Measurements from ENCODE around the gene NXPH1.

NXPH1 gene

DNA sequence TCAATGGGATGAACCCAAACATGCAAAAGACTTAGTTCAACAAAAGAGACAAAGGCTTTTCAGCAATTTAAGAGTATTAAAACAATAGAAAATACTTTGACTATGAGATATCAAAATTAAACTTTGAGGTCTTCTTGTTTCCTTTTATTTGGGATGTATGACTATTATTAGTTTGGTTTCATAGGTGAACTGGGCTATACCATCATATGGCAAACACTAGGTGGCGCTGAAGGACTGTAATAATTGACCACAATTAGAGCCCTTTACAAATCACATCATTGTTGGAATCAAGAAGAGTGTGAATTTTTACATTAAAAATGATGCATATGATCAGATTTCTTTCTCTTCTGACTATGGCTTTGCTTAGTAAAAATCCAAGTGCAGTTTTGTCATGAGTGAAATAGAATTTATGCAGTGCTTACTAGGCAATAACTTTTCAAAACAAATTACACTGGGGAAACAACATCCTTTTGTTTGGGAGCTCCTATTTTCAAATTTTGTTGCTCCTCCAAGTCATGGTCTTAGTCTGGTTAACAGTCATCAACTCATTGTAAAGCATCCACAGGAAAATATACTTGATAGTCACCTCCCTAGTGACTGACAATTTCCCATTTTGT is 14.7 kb upstream of the NXPH1 start:
- Histone ChIP-seq H3K9ac (ENCODE audit: low read length) (no peak overlapping the region), H3K4me3 (ENCODE audit: low read length) (no peak overlapping the region), H3K36me3 (ENCODE audit: control insufficient read depth, insufficient read depth, low read length) (no peaks in the 10 kb centered on the region), H3K27me3 (ENCODE audit: control insufficient read depth, insufficient read depth, low read length) (no peaks in the 10 kb centered on the region), H3K4me1 (ENCODE audit: control insufficient read depth, insufficient read depth, low read length) (no peaks in the 10 kb centered on the region), H3K27ac (ENCODE audit: low read depth, low read length) (no peak overlapping the region)

DNA sequence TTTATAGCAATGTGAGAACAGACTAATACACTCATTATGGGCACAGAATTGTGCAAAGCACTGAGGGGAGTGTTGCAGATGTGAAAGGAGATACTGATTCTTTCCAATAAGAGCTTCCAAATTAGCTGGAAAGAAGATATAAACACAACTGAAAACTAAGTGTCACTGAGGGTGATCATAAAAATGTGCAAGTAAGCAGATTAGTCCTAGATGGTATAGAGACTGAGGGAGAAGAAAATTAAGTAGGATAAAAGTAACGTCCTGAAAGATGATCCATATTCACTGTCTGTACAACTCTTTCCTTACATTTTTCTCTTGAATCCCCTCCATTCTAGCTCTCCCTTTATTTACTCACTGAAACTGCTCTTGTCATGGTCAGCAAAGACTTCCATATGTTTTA is 11.2 kb upstream of the NXPH1 start:
- no peak overlapping the region for H3K4me3 ChIP-seq (ENCODE audit: low read length)
- no peaks in the 10 kb centered on the region for H3K4me1 ChIP-seq (ENCODE audit: control insufficient read depth, insufficient read depth, low read length)
- H3K36me3 ChIP-seq (ENCODE audit: control insufficient read depth, insufficient read depth, low read length): no peaks in the 10 kb centered on the region
- H3K9ac ChIP-seq (ENCODE audit: low read length): no peak overlapping the region
- H3K27me3 ChIP-seq (ENCODE audit: control insufficient read depth, insufficient read depth, low read length): no peaks in the 10 kb centered on the region
- no peak overlapping the region for H3K27ac ChIP-seq (ENCODE audit: low read depth, low read length)

GRCh38 chr7:8423057-8423456 is 10.4 kb upstream of the NXPH1 start:
- H3K4me3 ChIP-seq (ENCODE audit: low read length): no peak overlapping the region
- no peaks in the 10 kb centered on the region for H3K27me3 ChIP-seq (ENCODE audit: control insufficient read depth, insufficient read depth, low read length)
- no peak overlapping the region for H3K9ac ChIP-seq (ENCODE audit: low read length)
- H3K4me1 ChIP-seq (ENCODE audit: control insufficient read depth, insufficient read depth, low read length): no peaks in the 10 kb centered on the region
- no peak overlapping the region for H3K27ac ChIP-seq (ENCODE audit: low read depth, low read length)
- H3K36me3 ChIP-seq (ENCODE audit: control insufficient read depth, insufficient read depth, low read length): no peaks in the 10 kb centered on the region

- Histone ChIP-seq H3K27ac (ENCODE audit: low read depth, low read length) (no peak overlapping the region), H3K4me1 (ENCODE audit: control insufficient read depth, insufficient read depth, low read length) (no peaks in the 10 kb centered on the region), H3K27me3 (ENCODE audit: control insufficient read depth, insufficient read depth, low read length) (no peaks in the 10 kb centered on the region), H3K36me3 (ENCODE audit: control insufficient read depth, insufficient read depth, low read length) (no peaks in the 10 kb centered on the region), H3K4me3 (ENCODE audit: low read length) (no peak overlapping the region), H3K9ac (ENCODE audit: low read length) (no peak overlapping the region)
Observed at GRCh38 chr7:8425223-8425622, 8.2 kb upstream of the NXPH1 start.

GRCh38 chr7:8430643-8431042 is 2.8 kb upstream of the NXPH1 start:
- Histone ChIP-seq H3K4me1 (ENCODE audit: control insufficient read depth, insufficient read depth, low read length) (no peaks in the 10 kb centered on the region), H3K27me3 (ENCODE audit: control insufficient read depth, insufficient read depth, low read length) (peaks cover 20% of the 10 kb centered on the region), H3K36me3 (ENCODE audit: control insufficient read depth, insufficient read depth, low read length) (no peaks in the 10 kb centered on the region)

GRCh38 chr7:8434290-8435002 is 1.0 kb downstream of the NXPH1 start:
- no peak overlapping the region for H3K9ac ChIP-seq (ENCODE audit: low read length)
- H3K4me3 ChIP-seq (ENCODE audit: low read length): no peak overlapping the region
- H3K27me3 ChIP-seq (ENCODE audit: control insufficient read depth, insufficient read depth, low read length): peaks cover 30% of the 10 kb centered on the region
- no peak overlapping the region for H3K27ac ChIP-seq (ENCODE audit: low read depth, low read length)
- no peaks in the 10 kb centered on the region for H3K36me3 ChIP-seq (ENCODE audit: control insufficient read depth, insufficient read depth, low read length)
- H3K4me1 ChIP-seq (ENCODE audit: control insufficient read depth, insufficient read depth, low read length): no peaks in the 10 kb centered on the region

More at GRCh38 chr7:8430643-8431042, 2.8 kb upstream of the NXPH1 start:
- Histone ChIP-seq H3K4me3 (ENCODE audit: low read length) (no peak overlapping the region), H3K27ac (ENCODE audit: low read depth, low read length) (no peak overlapping the region), H3K9ac (ENCODE audit: low read length) (no peak overlapping the region)

DNA sequence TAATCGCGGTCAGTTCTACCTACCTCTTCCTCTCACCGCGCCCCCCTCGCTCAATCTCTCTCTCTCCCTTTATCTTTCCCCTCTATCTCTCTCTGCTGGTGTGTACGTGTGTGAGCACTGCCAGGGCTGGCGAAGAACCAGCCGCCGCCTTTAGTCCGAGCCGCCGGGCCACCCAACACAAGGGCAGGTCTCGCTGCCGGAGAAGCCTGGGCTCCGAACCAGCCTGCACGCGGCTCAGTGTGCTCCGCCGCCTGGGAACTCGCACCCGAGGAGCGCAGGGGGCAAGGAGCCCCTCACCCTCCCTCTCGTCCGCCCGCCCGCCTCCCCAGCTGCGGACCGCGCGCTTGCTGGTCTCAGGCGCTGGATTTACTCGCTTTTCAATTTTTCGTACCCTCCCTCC is 1.7 kb downstream of the NXPH1 start:
- H3K27ac ChIP-seq (ENCODE audit: low read depth, low read length): no peak overlapping the region
- H3K27me3 ChIP-seq (ENCODE audit: control insufficient read depth, insufficient read depth, low read length): peaks cover 30% of the 10 kb centered on the region
- no peaks in the 10 kb centered on the region for H3K36me3 ChIP-seq (ENCODE audit: control insufficient read depth, insufficient read depth, low read length)
- H3K4me3 ChIP-seq (ENCODE audit: low read length): no peak overlapping the region
- H3K4me1 ChIP-seq (ENCODE audit: control insufficient read depth, insufficient read depth, low read length): no peaks in the 10 kb centered on the region
- no peak overlapping the region for H3K9ac ChIP-seq (ENCODE audit: low read length)

- no peaks in the 10 kb centered on the region for H3K36me3 ChIP-seq (ENCODE audit: control insufficient read depth, insufficient read depth, low read length)
- no peak overlapping the region for H3K4me3 ChIP-seq (ENCODE audit: low read length)
- no peaks in the 10 kb centered on the region for H3K4me1 ChIP-seq (ENCODE audit: control insufficient read depth, insufficient read depth, low read length)
- H3K9ac ChIP-seq (ENCODE audit: low read length): no peak overlapping the region
- H3K27ac ChIP-seq (ENCODE audit: low read depth, low read length): no peak overlapping the region
- H3K27me3 ChIP-seq (ENCODE audit: control insufficient read depth, insufficient read depth, low read length): peaks cover 30% of the 10 kb centered on the region
Observed at GRCh38 chr7:8435590-8436545, 2.5 kb downstream of the NXPH1 start.

- H3K4me3 ChIP-seq (ENCODE audit: low read length): no peak overlapping the region
- H3K27me3 ChIP-seq (ENCODE audit: control insufficient read depth, insufficient read depth, low read length): peaks cover 32% of the 10 kb centered on the region
- H3K4me1 ChIP-seq (ENCODE audit: control insufficient read depth, insufficient read depth, low read length): no peaks in the 10 kb centered on the region
- H3K27ac ChIP-seq (ENCODE audit: low read depth, low read length): no peak overlapping the region
- H3K9ac ChIP-seq (ENCODE audit: low read length): no peak overlapping the region
- no peaks in the 10 kb centered on the region for H3K36me3 ChIP-seq (ENCODE audit: control insufficient read depth, insufficient read depth, low read length)
Observed at GRCh38 chr7:8436965-8437364, 3.6 kb downstream of the NXPH1 start.

DNA sequence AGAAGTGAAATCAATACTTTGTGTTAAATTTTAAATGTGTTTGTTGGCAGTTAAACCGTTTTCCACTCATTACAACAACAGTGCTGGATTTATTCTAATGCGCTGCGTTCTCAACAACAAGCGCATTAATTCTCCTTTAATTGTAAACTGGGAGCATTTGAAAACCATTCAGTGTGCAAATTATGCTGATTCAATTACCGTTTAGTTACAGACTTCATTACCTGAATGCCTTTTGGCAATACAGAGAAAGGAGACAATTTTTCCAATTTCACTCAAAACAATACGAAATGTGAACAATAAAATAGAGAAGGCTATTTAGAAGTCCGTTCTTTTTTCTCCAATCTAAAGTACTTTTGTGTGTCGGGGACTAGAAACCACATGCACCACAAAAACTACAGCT is 4.2 kb downstream of the NXPH1 start:
- Histone ChIP-seq H3K36me3 (ENCODE audit: control insufficient read depth, insufficient read depth, low read length) (no peaks in the 10 kb centered on the region), H3K4me1 (ENCODE audit: control insufficient read depth, insufficient read depth, low read length) (no peaks in the 10 kb centered on the region), H3K27me3 (ENCODE audit: control insufficient read depth, insufficient read depth, low read length) (peaks cover 35% of the 10 kb centered on the region), H3K27ac (ENCODE audit: low read depth, low read length) (no peak overlapping the region), H3K4me3 (ENCODE audit: low read length) (no peak overlapping the region), H3K9ac (ENCODE audit: low read length) (no peak overlapping the region)

- no peaks in the 10 kb centered on the region for H3K4me1 ChIP-seq (ENCODE audit: control insufficient read depth, insufficient read depth, low read length)
- peaks cover 26% of the 10 kb centered on the region for H3K27me3 ChIP-seq (ENCODE audit: control insufficient read depth, insufficient read depth, low read length)
- H3K4me3 ChIP-seq (ENCODE audit: low read length): no peak overlapping the region
- no peaks in the 10 kb centered on the region for H3K36me3 ChIP-seq (ENCODE audit: control insufficient read depth, insufficient read depth, low read length)
- H3K27ac ChIP-seq (ENCODE audit: low read depth, low read length): no peak overlapping the region
- no peak overlapping the region for H3K9ac ChIP-seq (ENCODE audit: low read length)
Observed at GRCh38 chr7:8440670-8441069, 7.3 kb downstream of the NXPH1 start.

DNA sequence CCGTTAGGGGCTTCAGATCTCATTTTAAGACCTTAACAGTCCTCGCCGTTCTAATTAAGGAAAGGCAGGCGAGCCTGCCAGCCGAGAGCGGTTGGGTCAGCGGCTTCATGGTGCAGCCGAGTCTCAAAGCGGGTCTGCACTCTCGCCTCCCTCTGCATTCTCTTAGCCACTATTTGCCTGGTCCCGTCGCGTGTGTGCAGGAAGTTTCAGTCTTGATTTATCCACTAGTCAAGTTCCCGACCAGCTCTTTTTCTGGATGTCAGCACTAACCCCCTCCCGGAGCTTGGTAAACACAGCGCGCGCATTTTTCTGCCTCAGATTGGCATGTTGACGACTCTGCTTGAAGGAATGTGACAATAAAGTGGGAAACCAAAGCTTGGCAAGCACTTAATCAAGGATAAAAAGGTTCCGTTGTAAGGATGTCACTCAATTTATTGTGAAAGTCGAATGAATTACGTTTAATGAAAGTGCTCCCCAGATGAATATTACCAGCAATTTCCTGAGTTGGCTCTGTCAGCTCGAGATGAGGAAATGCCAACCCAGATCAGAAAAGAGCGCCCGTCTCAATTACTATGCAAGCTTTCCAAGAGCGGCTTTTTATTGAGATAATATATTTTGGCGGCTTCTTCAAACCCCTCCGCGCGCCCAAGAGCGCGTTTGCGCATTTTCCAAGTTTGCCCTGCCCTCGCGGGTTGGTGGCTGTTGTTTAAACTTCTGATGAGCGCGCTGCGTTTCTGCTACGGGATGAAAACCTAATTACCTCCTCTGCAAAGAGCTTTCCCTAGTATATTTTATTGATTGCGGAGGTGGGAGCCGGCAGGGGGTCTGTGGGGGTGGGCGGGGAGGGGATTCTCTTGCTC is 7.9 kb downstream of the NXPH1 start:
- H3K27me3 ChIP-seq (ENCODE audit: control insufficient read depth, insufficient read depth, low read length): peaks cover 22% of the 10 kb centered on the region
- H3K4me1 ChIP-seq (ENCODE audit: control insufficient read depth, insufficient read depth, low read length): no peaks in the 10 kb centered on the region
- no peak overlapping the region for H3K4me3 ChIP-seq (ENCODE audit: low read length)
- no peaks in the 10 kb centered on the region for H3K36me3 ChIP-seq (ENCODE audit: control insufficient read depth, insufficient read depth, low read length)
- H3K9ac ChIP-seq (ENCODE audit: low read length): no peak overlapping the region
- no peak overlapping the region for H3K27ac ChIP-seq (ENCODE audit: low read depth, low read length)
